Astrocyte of the cerebellum (primary cell): ENCODE data around the gene DHX15.

Source experiments
- DNase-seq: peaks from one replicate; pipeline ENCODE4 v3.0.0-alpha.2; 2011; ENCODE audit warnings: low read depth
- H3K4me3 ChIP-seq: 2 replicates; pipeline ENCODE4 v1.5.1; 2011; ENCODE audit warnings: mild to moderate bottlenecking, low read depth, low read length, moderate library complexity
- CTCF ChIP-seq: IDR thresholded peaks from 2 replicates; pipeline ENCODE4 v1.5.1; 2012; ENCODE audit warnings: low read length, low read depth, moderate library complexity, mild to moderate bottlenecking; ENCODE audit errors: missing control alignments
- in situ Hi-C: cut with HindIII; loops from 2 replicates; pipeline ENCODE4 v1.10.0; 2017; ENCODE audit warnings: low sequenced_read_pairs

The DHX15 gene

DNA sequence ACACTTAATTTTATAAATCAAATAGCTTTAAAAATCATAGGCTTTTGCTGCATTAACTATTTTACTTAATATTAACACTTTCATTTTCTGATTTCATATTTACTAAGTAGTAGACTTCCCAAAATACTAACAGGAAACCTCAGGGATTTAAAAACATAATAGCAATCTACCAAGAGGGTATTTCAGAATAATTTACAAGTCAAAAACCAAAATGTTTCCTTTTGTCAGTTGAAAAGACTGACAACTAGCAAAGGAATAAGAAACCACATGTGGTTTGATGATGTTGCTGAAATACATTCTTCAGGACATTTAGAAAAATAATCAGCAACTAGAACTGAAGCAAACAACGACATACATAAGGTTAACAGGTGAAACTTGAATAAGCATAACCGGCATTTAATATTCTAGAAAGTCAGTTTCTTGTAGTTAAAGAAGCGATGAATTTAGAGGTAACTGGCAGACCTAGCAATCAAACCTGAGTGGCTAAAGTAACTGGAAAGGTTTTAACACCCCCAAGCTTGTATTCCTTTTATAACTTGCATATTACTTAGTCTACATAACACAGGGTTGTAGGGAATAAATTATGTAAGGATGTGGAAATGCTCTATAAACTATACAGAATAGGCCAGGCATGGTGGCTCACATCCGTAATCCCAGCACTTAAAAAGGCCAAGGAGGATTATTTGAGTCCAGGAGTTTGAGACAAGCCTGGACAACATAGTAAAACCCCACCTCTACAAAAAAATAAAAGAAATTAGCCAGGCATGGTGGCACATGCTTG lies 40.0 kb downstream of the DHX15 start:
- TF ChIP-seq CTCF = no peak
- DNase-seq = no peak
- H3K4me3 ChIP-seq = no peak overlapping the region
- in situ Hi-C loops = no loop called here

DNA sequence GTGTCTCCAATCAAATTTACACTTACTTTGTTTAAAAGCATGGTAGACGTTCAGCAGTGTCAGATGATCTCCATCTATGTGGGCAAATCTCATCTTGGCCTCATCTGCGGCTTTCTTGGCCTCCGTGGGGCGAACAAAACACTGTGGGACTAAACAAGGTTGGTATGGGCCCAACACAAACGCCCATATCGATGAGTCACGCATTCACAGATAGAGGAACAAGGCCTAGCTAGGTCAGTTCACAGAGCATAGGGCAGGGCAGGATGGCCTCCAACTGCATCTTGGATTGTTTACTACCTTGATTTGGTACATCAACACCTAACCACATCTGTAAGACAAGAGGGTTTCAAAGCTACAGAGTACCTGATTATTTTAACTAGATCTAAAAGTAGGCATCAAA lies 47.3 kb downstream of the DHX15 start:
- no peak for DNase-seq
- TF ChIP-seq CTCF = no peak
- no peak overlapping the region for H3K4me3 ChIP-seq
- in situ Hi-C loops = no loop called here

DNA sequence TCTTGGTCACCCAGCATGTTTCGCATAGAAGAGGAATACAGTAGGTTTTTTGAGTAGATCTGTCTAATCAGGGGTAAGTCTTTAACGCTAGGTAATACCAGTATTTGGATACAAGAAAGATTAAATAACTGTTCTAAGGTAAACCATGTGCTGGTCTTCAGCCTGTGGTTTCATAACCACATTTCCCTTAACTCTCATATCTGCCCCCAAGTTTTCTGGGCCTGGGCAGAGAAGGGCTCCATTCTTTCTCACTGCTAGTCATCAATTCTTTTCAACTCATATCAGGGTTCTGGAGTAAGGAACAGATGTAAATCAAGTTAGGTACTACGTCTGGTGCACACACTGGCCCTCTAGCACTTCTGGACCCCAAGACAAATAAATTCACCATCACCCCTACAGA lies 49.0 kb downstream of the DHX15 start:
- in situ Hi-C loops = no loop called here
- TF ChIP-seq CTCF = no peak
- DNase-seq = no peak
- H3K4me3 ChIP-seq = no peak overlapping the region

DNA sequence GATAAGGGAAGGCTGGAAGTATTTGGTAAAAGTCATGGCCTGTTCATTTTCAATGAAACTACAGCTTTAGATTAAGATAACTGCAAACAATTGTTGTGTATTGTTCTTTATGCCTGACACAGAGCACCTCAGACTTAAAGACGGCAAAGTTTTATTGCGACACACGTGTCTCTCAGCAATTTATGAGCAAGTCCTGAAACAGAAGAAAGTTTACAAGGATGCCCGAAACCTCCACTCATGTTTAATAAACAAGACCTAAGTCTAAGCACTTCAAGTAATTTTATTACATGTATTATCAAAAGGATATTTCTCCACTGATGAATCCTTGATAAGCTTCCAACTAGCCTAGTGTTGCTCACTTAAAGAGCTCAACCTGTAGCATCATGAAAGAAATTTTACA lies 51.0 kb downstream of the DHX15 start:
- DNase-seq = no peak
- in situ Hi-C loops = no loop called here

GRCh38 chr4:24529555-24529954 lies 54.8 kb downstream of the DHX15 start:
- no peak overlapping the region for H3K4me3 ChIP-seq
- in situ Hi-C loops = no loop called here
- no peak for DNase-seq
- TF ChIP-seq CTCF = no peak

More for the DNA sequence above, 51.0 kb downstream of the DHX15 start:
- H3K4me3 ChIP-seq = no peak overlapping the region
- TF ChIP-seq CTCF = no peak

GRCh38 chr4:24527371-24527770 lies 57.0 kb downstream of the DHX15 start:
- in situ Hi-C loops = no loop called here

More at GRCh38 chr4:24527371-24527770, 57.0 kb downstream of the DHX15 start:
- H3K4me3 ChIP-seq = no peak overlapping the region
- no peak for TF ChIP-seq CTCF
- no peak for DNase-seq
